HCT116 (cell line): Measurements from ENCODE around the gene SCTR. TPM values are rescaled to one million over a fixed set of nuclear protein-coding genes. Genes with fewer than 3 reads are reported as not detected.

Source experiments
- ATAC-seq: fragments of 200-7000 bp; cut with Tn5 transposase; 2 replicates; pipeline ENCODE4 v1.9.1; 2020; ENCODE audit warnings: mild to moderate bottlenecking, moderate library complexity
- BruUV-seq: library from RNA; stranded (reverse); fragments of 400-500 nt; replicated peaks from 2 replicates; lab custom pipeline; 2021; lab: Mats Ljungman, UMichigan
- CTCF ChIA-PET: fragments of 300-600 bp; sonication (Branson Sonifier 250); formaldehyde crosslinking; loops from one replicate; lab custom pipeline; 2021; ENCODE audit warnings: antibody characterized with exemption; lab: Charles Lee
- POLR2A ChIA-PET: fragments of 300-600, 350-600 bp; sonication (Branson Sonifier 250); formaldehyde crosslinking; loops from one replicate; lab custom pipeline; 2021; ENCODE audit warnings: antibody characterized with exemption; lab: Charles Lee
- RAD21 ChIA-PET, 2 experiments: fragments of 300-600 bp; sonication (Branson Sonifier 250); formaldehyde crosslinking; loops; one replicate each; lab custom pipeline; 2023; ENCODE audit warnings: low total read pairs in 2 of 2; ENCODE audit not compliant: uncharacterized antibody in 2 of 2, unreplicated experiment in 2 of 2, low non-redundant PET in 1 of 2; lab: Charles Lee
- DNase-seq: peaks from one replicate; pipeline ENCODE4 v3.0.0-alpha.2; 2010; ENCODE audit warnings: low read depth, low spot score
- H2AFZ ChIP-seq: fragments of 200-600 bp; shearing (Covaris generic), sonication (generic); 2 replicates; pipeline ENCODE4 v1.6.1; 2017; ENCODE audit warnings: low read depth, mixed run types, mixed read lengths, antibody characterized with exemption, low read length; ENCODE audit not compliant: poor library complexity, severe bottlenecking
- H3K27ac ChIP-seq: 2 replicates; pipeline ENCODE4 v1.5.1; 2012; ENCODE audit warnings: low read depth, low read length
- H3K27me3 ChIP-seq: fragments of 200-600 bp; sonication (generic); 2 replicates; pipeline ENCODE4 v1.6.1; 2016; ENCODE audit warnings: mixed run types, low read length, mixed read lengths; ENCODE audit not compliant: insufficient read depth
- H3K36me3 ChIP-seq, 2 experiments: fragments of 200-500 bp in 1 of 2; fragments of 200-600 bp in 1 of 2; sonication (Bioruptor generic) in 1 of 2; sonication (generic) in 1 of 2; 2 replicates each; pipeline versions ENCODE4 v1.5.1 to v1.6.1; 2014 to 2016; ENCODE audit warnings: low read length in 2 of 2, inconsistent platforms in 1 of 2, mixed read lengths in 1 of 2, mixed run types in 1 of 2; ENCODE audit not compliant: insufficient read depth in 2 of 2, control insufficient read depth in 1 of 2
- H3K4me1 ChIP-seq, 2 experiments: fragments of 200-600 bp in 1 of 2; sonication (generic) in 1 of 2; 2 replicates each; pipeline versions ENCODE4 v1.5.1 to v1.6.1; 2012 to 2017; ENCODE audit warnings: low read length in 2 of 2, inconsistent platforms in 1 of 2, mild to moderate bottlenecking in 1 of 2, mixed read lengths in 1 of 2, mixed run types in 1 of 2, moderate library complexity in 1 of 2; ENCODE audit not compliant: insufficient read depth in 2 of 2, control insufficient read depth in 1 of 2
- H3K4me2 ChIP-seq: fragments of 200-600 bp; sonication (generic); 2 replicates; pipeline ENCODE4 v1.6.1; 2017; ENCODE audit warnings: mixed run types, low read length, mixed read lengths
- H3K4me3 ChIP-seq, 2 experiments: fragments of 200-600 bp in 1 of 2; sonication (generic) in 1 of 2; replicated peaks in 1 of 2; 2 replicates each; pipeline ENCODE4 v1.5.1; 2011 to 2016; ENCODE audit warnings: low read length in 2 of 2, control low read depth in 1 of 2, low read depth in 1 of 2, mild to moderate bottlenecking in 1 of 2, mixed read lengths in 1 of 2, mixed run types in 1 of 2
- H3K79me2 ChIP-seq: fragments of 200-600 bp; sonication (generic); 2 replicates; pipeline ENCODE4 v1.6.1; 2017; ENCODE audit warnings: mild to moderate bottlenecking, mixed run types, low read length, moderate library complexity, mixed read lengths; ENCODE audit not compliant: insufficient read depth
- H3K9ac ChIP-seq: fragments of 200-600 bp; sonication (generic); 2 replicates; pipeline ENCODE4 v1.6.1; 2016; ENCODE audit warnings: low read length, mixed read lengths
- H3K9me2 ChIP-seq: fragments of 200-600 bp; sonication (generic), shearing (Covaris generic); 2 replicates; pipeline ENCODE4 v1.6.1; 2017; ENCODE audit warnings: mixed run types, mild to moderate bottlenecking, moderate library complexity; ENCODE audit not compliant: insufficient read depth
- H3K9me3 ChIP-seq, 2 experiments: fragments of 200-500 bp in 1 of 2; fragments of 200-600 bp in 1 of 2; sonication (Bioruptor generic) in 1 of 2; sonication (generic) in 1 of 2; 2 replicates each; pipeline ENCODE4 v1.6.1; 2014 to 2017; ENCODE audit warnings: low read length in 2 of 2, mixed read lengths in 2 of 2, inconsistent platforms in 1 of 2, low read depth in 1 of 2, mild to moderate bottlenecking in 1 of 2, mixed run types in 1 of 2, moderate library complexity in 1 of 2; ENCODE audit not compliant: control insufficient read depth in 1 of 2, insufficient read depth in 1 of 2
- H4K20me1 ChIP-seq: fragments of 200-600 bp; sonication (generic), shearing (Covaris generic); 2 replicates; pipeline ENCODE4 v1.6.1; 2017; ENCODE audit warnings: mixed run types, mild to moderate bottlenecking, moderate library complexity; ENCODE audit not compliant: insufficient read depth
- CBX3 ChIP-seq: IDR thresholded peaks from 2 replicates; pipeline ENCODE4 v1.6.1; 2012; ENCODE audit warnings: low read depth
- CEBPB ChIP-seq: IDR thresholded peaks from 2 replicates; pipeline ENCODE4 v1.6.1; 2012; ENCODE audit warnings: low read depth
- EGR1 ChIP-seq: IDR thresholded peaks from 2 replicates; pipeline ENCODE4 v1.6.1; 2012; ENCODE audit warnings: low read depth
- ELF1 ChIP-seq: IDR thresholded peaks from 2 replicates; pipeline ENCODE4 v1.6.1; 2012; ENCODE audit warnings: low read depth, borderline replicate concordance
- EZH2 ChIP-seq: fragments of 200-600 bp; sonication (generic); IDR thresholded peaks from 2 replicates; pipeline ENCODE4 v1.6.1; 2017; ENCODE audit warnings: antibody characterized with exemption, mixed run types
- EZH2phosphoT487 ChIP-seq: fragments of 200-600 bp; IDR thresholded peaks from 2 replicates; pipeline ENCODE4 v1.6.1; 2018; ENCODE audit warnings: antibody characterized with exemption, borderline replicate concordance
- FOSL1 ChIP-seq: IDR thresholded peaks from 2 replicates; pipeline ENCODE4 v1.6.1; 2012; ENCODE audit warnings: low read depth
- JUND ChIP-seq: IDR thresholded peaks from 2 replicates; pipeline ENCODE4 v1.6.1; 2012
- POLR2A ChIP-seq: IDR thresholded peaks from 2 replicates; pipeline ENCODE4 v1.7.0; 2011; ENCODE audit warnings: borderline replicate concordance; ENCODE audit not compliant: insufficient read depth, insufficient read length; ENCODE audit errors: extremely low read depth
- SIN3A ChIP-seq: IDR thresholded peaks from 2 replicates; pipeline ENCODE4 v1.6.1; 2012; ENCODE audit warnings: low read depth
- SP1 ChIP-seq: IDR thresholded peaks from 2 replicates; pipeline ENCODE4 v1.6.1; 2012; ENCODE audit warnings: low read depth
- SRF ChIP-seq: IDR thresholded peaks from 2 replicates; pipeline ENCODE4 v1.6.1; 2012; ENCODE audit warnings: low read depth
- TCF7L2 ChIP-seq: IDR thresholded peaks from 2 replicates; pipeline ENCODE4 v1.7.0; 2011; ENCODE audit warnings: borderline replicate concordance, inconsistent platforms; ENCODE audit not compliant: insufficient read depth, insufficient read length; ENCODE audit errors: extremely low read depth
- ZFX ChIP-seq: fragments of 450-650 bp; IDR thresholded peaks from 2 replicates; pipeline ENCODE4 v1.6.1; 2017
- ZNF274 ChIP-seq: fragments of 200-500 bp; sonication (Bioruptor generic); IDR thresholded peaks from 2 replicates; pipeline ENCODE4 v1.6.1; 2014; ENCODE audit warnings: mild to moderate bottlenecking, low read depth, low read length, inconsistent platforms
- intact Hi-C: fragments of 100-400 bp; cut with micrococcal nuclease; formaldehyde crosslinking; loops from 2 replicates; pipeline ENCODE4 v1.10.0; 2022
- total RNA-seq: library from RNA; stranded (reverse); gene quantifications from one replicate; pipeline ENCODE4 v1.2.1, GENCODE V29; 2021; ENCODE audit not compliant: unreplicated experiment
- TF ChIP-seq, protein P1 (sequence below): IDR thresholded peaks from 2 replicates; pipeline ENCODE4 v1.6.1; 2012
- TF ChIP-seq, protein P2 (sequence below): IDR thresholded peaks from 2 replicates; pipeline ENCODE4 v1.6.1; 2012
- TF ChIP-seq, protein P3 (sequence below), 3 experiments: fragments of 200-600 bp in 1 of 3; sonication (generic) in 1 of 3; IDR thresholded peaks in 2 of 3; conservative IDR thresholded peaks in 1 of 3; 2 replicates each; pipeline ENCODE4 v1.5.1; 2012 to 2017; ENCODE audit warnings: low read depth in 2 of 3, low read length in 2 of 3, antibody characterized with exemption in 1 of 3, borderline replicate concordance in 1 of 3, control low read depth in 1 of 3, mild to moderate bottlenecking in 1 of 3, mixed read lengths in 1 of 3, mixed run types in 1 of 3, moderate library complexity in 1 of 3; ENCODE audit not compliant: insufficient read depth in 1 of 3
- TF ChIP-seq, protein P4 (sequence below): IDR thresholded peaks from 2 replicates; pipeline ENCODE4 v1.6.1; 2012; ENCODE audit warnings: low read depth
- TF ChIP-seq, protein P5 (sequence below): IDR thresholded peaks from 2 replicates; pipeline ENCODE4 v1.6.1; 2011; ENCODE audit warnings: mild to moderate bottlenecking, low read length, moderate library complexity; ENCODE audit not compliant: insufficient replicate concordance; ENCODE audit errors: extremely low read depth

Gene SCTR
- total RNA-seq, 1 experiment from 2014 or later = not detected

DNA sequence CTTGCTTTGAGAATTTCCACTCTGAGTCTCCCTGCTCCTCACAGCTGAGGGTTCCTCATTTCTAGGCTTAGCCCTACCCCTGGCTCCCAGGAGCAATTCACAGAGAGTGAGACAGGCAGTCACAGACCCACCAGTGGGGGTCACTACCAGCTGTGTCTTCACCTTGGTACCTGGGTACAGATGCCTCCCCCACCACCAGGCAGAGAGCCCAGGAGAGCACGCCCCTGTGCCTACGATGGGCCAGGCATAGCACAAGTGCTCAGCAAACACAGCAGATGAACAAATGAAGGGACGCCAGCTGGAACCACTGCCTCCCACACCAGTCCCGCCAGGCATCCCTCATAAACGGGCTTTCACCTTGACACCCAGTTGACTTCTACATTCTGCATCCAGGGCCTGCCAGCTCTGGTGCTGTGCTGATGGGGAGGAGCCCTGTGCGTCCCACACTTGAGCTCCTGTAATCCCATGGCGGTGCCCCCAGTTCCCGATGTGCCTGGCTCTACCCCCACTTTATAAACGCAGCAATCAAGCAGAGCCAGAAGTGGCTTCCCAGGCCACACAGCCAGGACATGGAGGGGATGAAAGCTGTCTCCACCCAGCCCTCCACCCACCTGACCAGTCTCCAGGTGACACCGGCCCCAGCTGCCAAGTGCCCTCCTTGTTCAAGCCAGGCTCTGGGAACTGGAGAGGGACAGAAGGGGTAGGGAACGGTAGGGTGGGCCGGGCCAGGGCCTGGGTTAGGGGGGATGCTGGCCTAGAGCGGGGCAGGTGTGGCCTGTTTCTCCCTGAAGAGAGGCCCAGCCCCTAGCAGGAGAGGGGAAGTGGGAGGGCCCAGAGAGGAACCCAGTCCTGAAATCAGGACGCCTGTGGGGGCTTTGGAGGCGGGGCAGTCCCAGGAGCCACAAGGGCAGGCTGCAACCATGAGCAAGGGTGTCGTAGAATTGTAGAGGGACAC is 42.5 kb downstream of the SCTR start:
- Histone ChIP-seq H3K27ac (no peak overlapping the region), H3K4me3 (no peak overlapping the region), H3K4me1 (peaks cover 0 to under 1% of the 10 kb centered on the region in 2 experiments; a peak in 1 of 4 replicates), H3K9me2 (no peaks in the 10 kb centered on the region), H3K27me3 (no peaks in the 10 kb centered on the region), H3K9ac (no peak overlapping the region), H2AFZ (no peak overlapping the region), H3K79me2 (no peaks in the 10 kb centered on the region), H3K9me3 (no peaks in the 10 kb centered on the region), H3K36me3 (no peaks in the 10 kb centered on the region), H3K4me2 (no peak overlapping the region), H4K20me1 (no peaks in the 10 kb centered on the region)
- no TSS peak for BruUV-seq
- CTCF ChIA-PET = no interaction called here
- intact Hi-C loops = no loop called here
- TF ChIP-seq, protein P1, sequence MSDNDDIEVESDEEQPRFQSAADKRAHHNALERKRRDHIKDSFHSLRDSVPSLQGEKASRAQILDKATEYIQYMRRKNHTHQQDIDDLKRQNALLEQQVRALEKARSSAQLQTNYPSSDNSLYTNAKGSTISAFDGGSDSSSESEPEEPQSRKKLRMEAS = no peak
- TF ChIP-seq CBX3 (no peak), ELF1 (no peak), SIN3A (no peak), EZH2 (no peak), TCF7L2 (no peak), ZFX (no peak), CEBPB (no peak), EZH2phosphoT487 (no peak), POLR2A (no peak), JUND (no peak), FOSL1 (no peak), SRF (no peak), EGR1 (no peak), SP1 (no peak), ZNF274 (no peak)
- TF ChIP-seq, protein P2, sequence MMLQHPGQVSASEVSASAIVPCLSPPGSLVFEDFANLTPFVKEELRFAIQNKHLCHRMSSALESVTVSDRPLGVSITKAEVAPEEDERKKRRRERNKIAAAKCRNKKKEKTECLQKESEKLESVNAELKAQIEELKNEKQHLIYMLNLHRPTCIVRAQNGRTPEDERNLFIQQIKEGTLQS = no peak
- TF ChIP-seq, protein P3, sequence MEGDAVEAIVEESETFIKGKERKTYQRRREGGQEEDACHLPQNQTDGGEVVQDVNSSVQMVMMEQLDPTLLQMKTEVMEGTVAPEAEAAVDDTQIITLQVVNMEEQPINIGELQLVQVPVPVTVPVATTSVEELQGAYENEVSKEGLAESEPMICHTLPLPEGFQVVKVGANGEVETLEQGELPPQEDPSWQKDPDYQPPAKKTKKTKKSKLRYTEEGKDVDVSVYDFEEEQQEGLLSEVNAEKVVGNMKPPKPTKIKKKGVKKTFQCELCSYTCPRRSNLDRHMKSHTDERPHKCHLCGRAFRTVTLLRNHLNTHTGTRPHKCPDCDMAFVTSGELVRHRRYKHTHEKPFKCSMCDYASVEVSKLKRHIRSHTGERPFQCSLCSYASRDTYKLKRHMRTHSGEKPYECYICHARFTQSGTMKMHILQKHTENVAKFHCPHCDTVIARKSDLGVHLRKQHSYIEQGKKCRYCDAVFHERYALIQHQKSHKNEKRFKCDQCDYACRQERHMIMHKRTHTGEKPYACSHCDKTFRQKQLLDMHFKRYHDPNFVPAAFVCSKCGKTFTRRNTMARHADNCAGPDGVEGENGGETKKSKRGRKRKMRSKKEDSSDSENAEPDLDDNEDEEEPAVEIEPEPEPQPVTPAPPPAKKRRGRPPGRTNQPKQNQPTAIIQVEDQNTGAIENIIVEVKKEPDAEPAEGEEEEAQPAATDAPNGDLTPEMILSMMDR (IDR thresholded peaks at IDR 0.05 in 2 of 3, conservative IDR thresholded peaks at IDR 0.05 in 1 of 3; ENCODE audit: borderline replicate concordance in 1 of 3, insufficient read depth in 1 of 3, low read depth in 2 of 3, low read length in 2 of 3) = no peak
- TF ChIP-seq, protein P4, sequence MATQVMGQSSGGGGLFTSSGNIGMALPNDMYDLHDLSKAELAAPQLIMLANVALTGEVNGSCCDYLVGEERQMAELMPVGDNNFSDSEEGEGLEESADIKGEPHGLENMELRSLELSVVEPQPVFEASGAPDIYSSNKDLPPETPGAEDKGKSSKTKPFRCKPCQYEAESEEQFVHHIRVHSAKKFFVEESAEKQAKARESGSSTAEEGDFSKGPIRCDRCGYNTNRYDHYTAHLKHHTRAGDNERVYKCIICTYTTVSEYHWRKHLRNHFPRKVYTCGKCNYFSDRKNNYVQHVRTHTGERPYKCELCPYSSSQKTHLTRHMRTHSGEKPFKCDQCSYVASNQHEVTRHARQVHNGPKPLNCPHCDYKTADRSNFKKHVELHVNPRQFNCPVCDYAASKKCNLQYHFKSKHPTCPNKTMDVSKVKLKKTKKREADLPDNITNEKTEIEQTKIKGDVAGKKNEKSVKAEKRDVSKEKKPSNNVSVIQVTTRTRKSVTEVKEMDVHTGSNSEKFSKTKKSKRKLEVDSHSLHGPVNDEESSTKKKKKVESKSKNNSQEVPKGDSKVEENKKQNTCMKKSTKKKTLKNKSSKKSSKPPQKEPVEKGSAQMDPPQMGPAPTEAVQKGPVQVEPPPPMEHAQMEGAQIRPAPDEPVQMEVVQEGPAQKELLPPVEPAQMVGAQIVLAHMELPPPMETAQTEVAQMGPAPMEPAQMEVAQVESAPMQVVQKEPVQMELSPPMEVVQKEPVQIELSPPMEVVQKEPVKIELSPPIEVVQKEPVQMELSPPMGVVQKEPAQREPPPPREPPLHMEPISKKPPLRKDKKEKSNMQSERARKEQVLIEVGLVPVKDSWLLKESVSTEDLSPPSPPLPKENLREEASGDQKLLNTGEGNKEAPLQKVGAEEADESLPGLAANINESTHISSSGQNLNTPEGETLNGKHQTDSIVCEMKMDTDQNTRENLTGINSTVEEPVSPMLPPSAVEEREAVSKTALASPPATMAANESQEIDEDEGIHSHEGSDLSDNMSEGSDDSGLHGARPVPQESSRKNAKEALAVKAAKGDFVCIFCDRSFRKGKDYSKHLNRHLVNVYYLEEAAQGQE = no peak
- TF ChIP-seq, protein P5, sequence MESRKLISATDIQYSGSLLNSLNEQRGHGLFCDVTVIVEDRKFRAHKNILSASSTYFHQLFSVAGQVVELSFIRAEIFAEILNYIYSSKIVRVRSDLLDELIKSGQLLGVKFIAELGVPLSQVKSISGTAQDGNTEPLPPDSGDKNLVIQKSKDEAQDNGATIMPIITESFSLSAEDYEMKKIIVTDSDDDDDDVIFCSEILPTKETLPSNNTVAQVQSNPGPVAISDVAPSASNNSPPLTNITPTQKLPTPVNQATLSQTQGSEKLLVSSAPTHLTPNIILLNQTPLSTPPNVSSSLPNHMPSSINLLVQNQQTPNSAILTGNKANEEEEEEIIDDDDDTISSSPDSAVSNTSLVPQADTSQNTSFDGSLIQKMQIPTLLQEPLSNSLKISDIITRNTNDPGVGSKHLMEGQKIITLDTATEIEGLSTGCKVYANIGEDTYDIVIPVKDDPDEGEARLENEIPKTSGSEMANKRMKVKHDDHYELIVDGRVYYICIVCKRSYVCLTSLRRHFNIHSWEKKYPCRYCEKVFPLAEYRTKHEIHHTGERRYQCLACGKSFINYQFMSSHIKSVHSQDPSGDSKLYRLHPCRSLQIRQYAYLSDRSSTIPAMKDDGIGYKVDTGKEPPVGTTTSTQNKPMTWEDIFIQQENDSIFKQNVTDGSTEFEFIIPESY = no peak
- RAD21 ChIA-PET = no interaction called here
- POLR2A ChIA-PET = no interaction called here
- ATAC-seq = no peak
- DNase-seq = no peak
